ENCODE data around the gene NR3C1.

GRCh38 chr5:143314659-143315058 is 88.8 kb downstream of the NR3C1 start:
- no peak for TF ChIP-seq CTCF (conservative IDR thresholded peaks at IDR 0.05; ENCODE audit: low read length)
- TF ChIP-seq EZH2phosphoT487 (IDR thresholded peaks at IDR 0.05; ENCODE audit: borderline replicate concordance): no peak

Data from Loucy (cell line).